SK-N-MC (cell line): ENCODE data around the gene TRIM9.

Experiments used
- EZH2 ChIP-seq: fragments of 200-600 bp; sonication (generic); IDR thresholded peaks from one replicate; pipeline ENCODE4 v1.6.1; 2017; ENCODE audit warnings: antibody characterized with exemption
- FOXP2 ChIP-seq: optimal IDR thresholded peaks from 2 replicates; pipeline ENCODE3; 2011; ENCODE audit warnings: mild to moderate bottlenecking, moderate library complexity; ENCODE audit not compliant: insufficient read depth; ENCODE audit errors: extremely low read length, control extremely low read depth
- POLR2AphosphoS5 ChIP-seq: IDR thresholded peaks from 2 replicates; pipeline ENCODE4 v1.6.1; 2012; ENCODE audit warnings: mild to moderate bottlenecking, low read depth, low read length, borderline replicate concordance

DNA sequence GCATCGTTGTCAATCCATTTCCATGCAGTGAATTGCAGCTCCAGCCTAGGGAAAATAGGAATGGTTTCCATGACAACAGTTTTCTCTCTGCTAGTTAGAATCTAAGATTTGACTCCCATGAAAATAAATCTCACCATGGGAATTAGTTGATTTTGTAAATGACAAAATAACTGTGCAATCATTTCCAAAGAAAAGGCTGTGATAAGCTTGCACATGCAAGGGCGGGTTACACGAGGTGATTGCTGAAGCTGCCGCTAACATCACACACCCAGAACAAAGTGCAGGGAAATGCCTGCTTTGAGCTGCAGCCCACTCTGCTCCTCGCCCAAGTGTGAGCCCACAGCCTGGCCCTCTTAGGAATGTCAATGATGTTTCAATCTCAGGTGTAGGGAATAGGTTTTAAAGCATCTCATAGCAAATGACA is 53.8 kb downstream of the TRIM9 start:
- TF ChIP-seq POLR2AphosphoS5 = no peak
- no peak for TF ChIP-seq EZH2
- no peak for TF ChIP-seq FOXP2
